PC-9 (cell line): ENCODE measurements around the gene TAS2R30. TPM values are rescaled to one million over a fixed set of nuclear protein-coding genes. Genes with fewer than 3 reads are reported as not detected.
"Not testable (repeated sequence)": the region's sequence is repeated elsewhere in the genome, so short reads cannot be mapped to it uniquely, and the experiment has no call there.

ENCODE experiments used
- BruUV-seq: library from RNA; stranded (reverse); fragments of 400-500 nt; replicated peaks from 2 replicates; lab custom pipeline; 2021; lab: Mats Ljungman, UMichigan
- CTCF ChIA-PET: fragments of 300-600 bp; sonication (Branson Sonifier 250); formaldehyde crosslinking; loops from one replicate; lab custom pipeline; 2022; ENCODE audit warnings: antibody characterized with exemption; lab: Charles Lee
- POLR2A ChIA-PET: fragments of 300-600 bp; sonication (Branson Sonifier 250); formaldehyde crosslinking; loops from one replicate; lab custom pipeline; 2022; ENCODE audit warnings: antibody characterized with exemption; ENCODE audit not compliant: unreplicated experiment; lab: Charles Lee
- DNase-seq, 2 experiments: peaks; one replicate each; pipeline versions ENCODE4 v3.0.0 to v3.0.0-alpha.2; 2015 to 2022; ENCODE audit warnings: mixed read lengths in 1 of 2
- H2AFZ ChIP-seq: fragments of 200-600 bp; sonication (generic); 2 replicates; pipeline ENCODE4 v1.8.1; 2017; ENCODE audit warnings: antibody characterized with exemption
- H3F3A ChIP-seq: fragments of 200-600 bp; sonication (generic); 2 replicates; pipeline ENCODE4 v1.8.1; 2017; ENCODE audit warnings: antibody characterized with exemption, mild to moderate bottlenecking, low read depth; ENCODE audit not compliant: insufficient read depth
- H3K27ac ChIP-seq: fragments of 200-600 bp; sonication (generic); 2 replicates; pipeline ENCODE4 v1.6.1; 2016; ENCODE audit warnings: mixed run types
- H3K27me3 ChIP-seq: fragments of 200-600 bp; sonication (generic); 2 replicates; pipeline ENCODE4 v1.6.1; 2016; ENCODE audit warnings: low read depth, mixed run types; ENCODE audit not compliant: insufficient read depth
- H3K36me3 ChIP-seq: fragments of 200-600 bp; sonication (generic); 2 replicates; pipeline ENCODE4 v1.6.1; 2016; ENCODE audit warnings: low read depth, mixed run types
- H3K4me1 ChIP-seq: fragments of 200-600 bp; sonication (generic); replicated peaks from 2 replicates; pipeline ENCODE4 v1.6.1; 2016; ENCODE audit warnings: mixed run types; ENCODE audit not compliant: insufficient read depth
- H3K4me2 ChIP-seq: fragments of 200-600 bp; sonication (generic); 2 replicates; pipeline ENCODE4 v1.6.1; 2017; ENCODE audit warnings: mixed run types
- H3K4me3 ChIP-seq: fragments of 200-600 bp; sonication (generic); 2 replicates; pipeline ENCODE4 v1.6.1; 2016; ENCODE audit warnings: mixed run types
- H3K79me2 ChIP-seq: fragments of 200-600 bp; sonication (generic); 2 replicates; pipeline ENCODE4 v1.6.1; 2017; ENCODE audit warnings: low read depth, mixed run types
- H3K9me2 ChIP-seq: fragments of 200-600 bp; sonication (generic); 2 replicates; pipeline ENCODE4 v1.8.1; 2017; ENCODE audit warnings: mild to moderate bottlenecking; ENCODE audit not compliant: insufficient read depth
- H3K9me3 ChIP-seq: fragments of 200-600 bp; sonication (generic); 2 replicates; pipeline ENCODE4 v1.8.1; 2016; ENCODE audit warnings: low read depth; ENCODE audit not compliant: insufficient read depth
- H4K20me1 ChIP-seq: fragments of 200-600 bp; sonication (generic); 2 replicates; pipeline ENCODE4 v1.8.1; 2017; ENCODE audit not compliant: insufficient read depth
- EZH2 ChIP-seq: fragments of 200-600 bp; sonication (generic); IDR thresholded peaks from 2 replicates; pipeline ENCODE4 v1.8.0; 2017; ENCODE audit warnings: antibody characterized with exemption, low read depth
- intact Hi-C: fragments of 100-400 bp; cut with micrococcal nuclease; formaldehyde crosslinking; loops from one replicate; pipeline ENCODE4 v1.10.0; 2022; ENCODE audit not compliant: unreplicated experiment
- total RNA-seq: library from RNA; stranded (reverse); gene quantifications from 2 replicates; pipeline ENCODE4 v1.2.3, GENCODE V29; 2021
- TF ChIP-seq, protein P1 (sequence below): fragments of 200-600 bp; sonication (generic); conservative IDR thresholded peaks from 2 replicates; pipeline ENCODE4 v1.6.1; 2017; ENCODE audit warnings: mixed run types, antibody characterized with exemption, mild to moderate bottlenecking, moderate library complexity

Gene TAS2R30
- total RNA-seq, 1 experiment from 2014 or later: 2.9 TPM

DNA sequence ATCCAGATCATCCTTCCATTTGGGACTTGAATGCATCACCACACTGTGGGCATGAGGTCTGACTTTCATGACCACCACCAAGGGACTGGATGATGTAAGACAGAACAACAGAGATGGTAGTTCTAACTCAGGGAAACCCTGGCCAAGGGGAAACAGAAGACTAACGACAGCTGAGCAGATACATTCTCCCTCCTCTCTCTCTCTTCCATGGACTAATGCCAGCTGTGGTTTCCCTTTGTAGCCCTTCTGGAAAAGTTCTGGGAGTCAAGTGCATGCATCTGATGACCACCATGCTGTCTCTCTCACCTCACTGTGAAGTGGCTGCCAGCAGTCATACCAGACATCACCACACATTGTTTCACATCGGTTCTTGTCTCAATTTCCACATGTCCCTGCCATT is 3.4 kb downstream of the TAS2R30 start:
- Histone ChIP-seq H3K4me2 (no peak overlapping the region), H3K9me2 (no peaks in the 10 kb centered on the region), H2AFZ (no peak overlapping the region), H3F3A (no peaks in the 10 kb centered on the region), H3K4me1 (no peaks in the 10 kb centered on the region), H3K79me2 (no peaks in the 10 kb centered on the region), H3K9me3 (no peaks in the 10 kb centered on the region), H3K4me3 (no peak overlapping the region), H3K27ac (no peak overlapping the region), H3K27me3 (no peaks in the 10 kb centered on the region), H4K20me1 (no peaks in the 10 kb centered on the region), H3K36me3 (no peaks in the 10 kb centered on the region)
- no peak for DNase-seq
- TF ChIP-seq, protein P1, sequence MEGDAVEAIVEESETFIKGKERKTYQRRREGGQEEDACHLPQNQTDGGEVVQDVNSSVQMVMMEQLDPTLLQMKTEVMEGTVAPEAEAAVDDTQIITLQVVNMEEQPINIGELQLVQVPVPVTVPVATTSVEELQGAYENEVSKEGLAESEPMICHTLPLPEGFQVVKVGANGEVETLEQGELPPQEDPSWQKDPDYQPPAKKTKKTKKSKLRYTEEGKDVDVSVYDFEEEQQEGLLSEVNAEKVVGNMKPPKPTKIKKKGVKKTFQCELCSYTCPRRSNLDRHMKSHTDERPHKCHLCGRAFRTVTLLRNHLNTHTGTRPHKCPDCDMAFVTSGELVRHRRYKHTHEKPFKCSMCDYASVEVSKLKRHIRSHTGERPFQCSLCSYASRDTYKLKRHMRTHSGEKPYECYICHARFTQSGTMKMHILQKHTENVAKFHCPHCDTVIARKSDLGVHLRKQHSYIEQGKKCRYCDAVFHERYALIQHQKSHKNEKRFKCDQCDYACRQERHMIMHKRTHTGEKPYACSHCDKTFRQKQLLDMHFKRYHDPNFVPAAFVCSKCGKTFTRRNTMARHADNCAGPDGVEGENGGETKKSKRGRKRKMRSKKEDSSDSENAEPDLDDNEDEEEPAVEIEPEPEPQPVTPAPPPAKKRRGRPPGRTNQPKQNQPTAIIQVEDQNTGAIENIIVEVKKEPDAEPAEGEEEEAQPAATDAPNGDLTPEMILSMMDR: no peak
- no peak for TF ChIP-seq EZH2
- POLR2A ChIA-PET: no interaction called here
- no TSS peak for BruUV-seq
- intact Hi-C loops: no loop called here
- CTCF ChIA-PET: no interaction called here

DNA sequence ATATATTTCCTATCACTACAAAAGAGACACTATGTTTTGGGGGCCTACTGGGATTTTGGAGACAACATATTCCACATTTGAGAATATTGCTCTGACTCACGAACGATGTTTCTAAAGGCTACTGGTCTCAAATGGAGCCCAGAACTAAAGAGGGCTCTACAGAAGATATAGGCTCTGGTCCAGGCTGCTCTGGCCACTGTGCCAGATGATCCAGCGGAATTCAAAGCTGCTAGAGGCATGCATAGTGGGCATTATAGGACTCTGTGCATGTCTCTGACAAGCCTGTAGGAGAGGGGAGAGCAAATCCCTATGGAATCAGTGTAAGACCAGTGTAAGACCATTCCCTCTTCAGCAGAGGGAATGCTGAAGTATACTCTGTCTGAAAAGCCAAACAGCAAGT is 4.1 kb downstream of the TAS2R30 start:
- TF ChIP-seq, protein P1: no peak
- TF ChIP-seq EZH2: no peak
- Histone ChIP-seq H3K27ac (no peak overlapping the region), H3K36me3 (no peaks in the 10 kb centered on the region), H3K4me1 (no peaks in the 10 kb centered on the region), H3F3A (no peaks in the 10 kb centered on the region), H3K27me3 (no peaks in the 10 kb centered on the region), H3K9me3 (no peaks in the 10 kb centered on the region), H2AFZ (no peak overlapping the region), H4K20me1 (no peaks in the 10 kb centered on the region), H3K9me2 (no peaks in the 10 kb centered on the region), H3K4me3 (no peak overlapping the region), H3K4me2 (no peak overlapping the region), H3K79me2 (no peaks in the 10 kb centered on the region)
- no peak for DNase-seq
- intact Hi-C loops: no loop called here
- CTCF ChIA-PET: no interaction called here
- POLR2A ChIA-PET: no interaction called here
- no TSS peak for BruUV-seq

DNA sequence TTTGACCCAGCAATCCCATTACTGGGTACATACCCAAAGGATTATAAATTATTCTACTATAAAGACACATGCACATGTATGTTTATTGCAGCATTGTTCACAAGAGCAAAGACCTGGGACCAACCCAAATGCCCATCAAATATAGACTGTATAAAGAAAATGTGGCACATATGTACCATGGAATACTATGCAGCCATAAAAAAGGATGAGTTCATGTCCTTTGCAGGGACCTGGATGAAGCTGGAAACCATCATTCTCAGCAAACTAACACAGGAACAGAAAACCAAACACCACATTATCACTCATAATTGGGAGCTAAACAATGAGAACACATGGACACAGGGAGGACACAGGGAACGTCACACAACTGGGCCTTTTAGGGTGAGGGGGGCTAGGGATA is 20.3 kb downstream of the TAS2R30 start:
- H3K4me1 ChIP-seq, H4K20me1 ChIP-seq, H3K27ac ChIP-seq, BruUV-seq, H3K27me3 ChIP-seq, POLR2A ChIA-PET, DNase-seq, H3K36me3 ChIP-seq, H3K4me2 ChIP-seq, H3K9me2 ChIP-seq, CTCF ChIA-PET, H3K9me3 ChIP-seq, H3K79me2 ChIP-seq, H3F3A ChIP-seq, H2AFZ ChIP-seq, H3K4me3 ChIP-seq, intact Hi-C loops: not testable (repeated sequence)

DNA sequence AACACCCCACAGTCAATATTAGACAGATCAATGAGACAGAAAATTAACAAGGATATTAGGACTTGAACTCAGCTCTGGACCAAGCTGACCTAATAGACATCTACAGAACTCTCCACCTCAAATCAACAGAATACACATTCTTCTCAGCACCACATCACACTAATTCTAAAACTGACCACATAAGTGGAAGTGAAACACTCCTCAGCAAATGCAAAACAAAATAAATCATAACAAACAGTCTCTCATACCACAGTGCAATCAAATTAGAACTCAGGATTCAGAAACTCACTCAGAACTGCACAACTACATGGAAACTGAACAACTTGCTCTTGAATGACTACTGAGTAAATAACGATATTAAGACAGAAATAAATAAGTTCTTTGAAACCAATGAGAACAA is 23.2 kb downstream of the TAS2R30 start:
- H4K20me1 ChIP-seq, H3K36me3 ChIP-seq, H3K79me2 ChIP-seq, H3F3A ChIP-seq, intact Hi-C loops, H3K9me2 ChIP-seq, H3K4me3 ChIP-seq, POLR2A ChIA-PET, H3K9me3 ChIP-seq, BruUV-seq, H3K27ac ChIP-seq, H3K27me3 ChIP-seq, H3K4me2 ChIP-seq, CTCF ChIA-PET, H2AFZ ChIP-seq, DNase-seq, H3K4me1 ChIP-seq: not testable (repeated sequence)
